GM12873 (cell line): ENCODE results near the gene ZNF770.

ENCODE experiments used
- TF ChIP-seq, protein P1 (sequence below): IDR thresholded peaks from 2 replicates; pipeline ENCODE4 v1.5.1; 2012; ENCODE audit warnings: low read depth, mild to moderate bottlenecking, moderate library complexity, low read length, control low read depth; ENCODE audit not compliant: insufficient read depth; ENCODE audit errors: missing control alignments

ZNF770 gene

DNA sequence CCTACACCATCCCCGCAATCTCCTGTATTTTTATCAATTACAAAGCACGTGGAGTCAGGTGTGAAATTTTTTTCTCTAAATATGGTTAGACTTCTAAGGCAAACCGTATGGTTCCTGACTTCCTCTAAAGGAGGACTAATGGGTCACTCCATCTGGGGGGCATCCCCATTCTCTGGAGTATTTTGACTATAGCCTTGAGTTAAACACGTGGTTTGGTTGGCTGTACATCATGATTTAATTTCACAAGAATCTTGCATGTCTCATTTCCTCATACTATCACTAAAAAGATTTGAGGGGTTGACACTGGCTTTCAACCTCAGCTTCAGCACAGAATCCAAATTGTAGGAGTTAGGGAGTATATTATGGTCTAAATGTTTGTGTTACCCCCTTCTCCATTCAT is 25.3 kb upstream of the ZNF770 start:
- TF ChIP-seq, protein P1, sequence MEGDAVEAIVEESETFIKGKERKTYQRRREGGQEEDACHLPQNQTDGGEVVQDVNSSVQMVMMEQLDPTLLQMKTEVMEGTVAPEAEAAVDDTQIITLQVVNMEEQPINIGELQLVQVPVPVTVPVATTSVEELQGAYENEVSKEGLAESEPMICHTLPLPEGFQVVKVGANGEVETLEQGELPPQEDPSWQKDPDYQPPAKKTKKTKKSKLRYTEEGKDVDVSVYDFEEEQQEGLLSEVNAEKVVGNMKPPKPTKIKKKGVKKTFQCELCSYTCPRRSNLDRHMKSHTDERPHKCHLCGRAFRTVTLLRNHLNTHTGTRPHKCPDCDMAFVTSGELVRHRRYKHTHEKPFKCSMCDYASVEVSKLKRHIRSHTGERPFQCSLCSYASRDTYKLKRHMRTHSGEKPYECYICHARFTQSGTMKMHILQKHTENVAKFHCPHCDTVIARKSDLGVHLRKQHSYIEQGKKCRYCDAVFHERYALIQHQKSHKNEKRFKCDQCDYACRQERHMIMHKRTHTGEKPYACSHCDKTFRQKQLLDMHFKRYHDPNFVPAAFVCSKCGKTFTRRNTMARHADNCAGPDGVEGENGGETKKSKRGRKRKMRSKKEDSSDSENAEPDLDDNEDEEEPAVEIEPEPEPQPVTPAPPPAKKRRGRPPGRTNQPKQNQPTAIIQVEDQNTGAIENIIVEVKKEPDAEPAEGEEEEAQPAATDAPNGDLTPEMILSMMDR, result no peak

DNA sequence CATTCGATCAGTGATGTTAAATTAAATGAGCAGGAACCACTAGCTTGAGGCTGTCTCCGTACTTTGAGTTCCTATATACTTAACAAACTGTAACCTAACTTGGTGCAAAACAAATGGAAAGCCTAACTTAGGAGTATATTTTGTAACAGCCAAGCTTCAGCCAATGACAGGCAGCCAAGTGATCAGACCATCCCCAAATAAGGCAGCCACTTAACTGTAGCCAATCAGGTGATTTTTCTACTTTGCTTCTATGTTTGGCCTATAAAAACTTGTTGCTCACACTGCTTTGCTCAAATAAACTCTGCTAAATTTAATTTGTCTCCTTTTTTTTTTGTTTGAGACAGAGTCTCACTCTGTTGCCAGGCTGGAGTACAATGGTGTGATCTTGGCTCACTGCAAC is 19.3 kb upstream of the ZNF770 start:
- TF ChIP-seq, protein P1, result no peak

DNA sequence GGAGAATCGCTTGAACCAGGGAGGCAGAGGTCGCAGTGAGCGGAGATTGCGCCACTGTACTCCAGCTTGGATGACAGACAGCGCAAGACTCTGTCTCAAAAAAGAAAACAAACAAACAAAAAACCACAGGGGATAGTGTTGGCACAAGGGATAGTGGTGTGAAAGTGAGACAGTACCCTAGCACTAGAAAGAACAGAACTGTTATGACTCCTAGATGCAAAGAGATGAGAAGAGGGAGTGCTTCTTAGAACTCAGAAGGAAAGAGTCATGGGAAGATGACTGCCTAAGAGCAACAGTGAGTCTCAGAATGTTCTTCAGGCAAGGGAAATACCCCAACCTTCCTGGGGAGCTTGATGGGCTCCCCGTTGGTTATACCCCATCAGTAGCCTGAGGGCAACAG is 17.8 kb upstream of the ZNF770 start:
- TF ChIP-seq, protein P1, result no peak

DNA sequence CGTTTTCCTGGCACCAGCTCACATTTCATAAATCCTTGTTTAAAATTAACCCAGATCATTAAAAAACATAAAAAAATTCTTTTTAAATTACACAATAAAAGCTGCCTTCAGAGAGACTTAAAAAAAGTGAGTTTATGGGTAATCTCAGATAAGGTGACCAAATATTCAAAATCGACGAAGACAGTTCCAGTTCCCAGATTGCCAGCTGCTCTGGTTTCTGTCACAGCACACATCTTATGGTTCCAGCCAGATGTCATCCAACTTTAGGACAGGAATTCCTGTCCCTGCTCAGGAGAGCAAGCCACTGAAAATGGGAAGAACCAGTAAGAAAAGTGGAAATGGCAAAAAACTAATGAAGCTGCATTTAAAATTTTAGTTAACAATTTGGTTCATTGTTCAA is 15.8 kb upstream of the ZNF770 start:
- TF ChIP-seq, protein P1, result no peak

DNA sequence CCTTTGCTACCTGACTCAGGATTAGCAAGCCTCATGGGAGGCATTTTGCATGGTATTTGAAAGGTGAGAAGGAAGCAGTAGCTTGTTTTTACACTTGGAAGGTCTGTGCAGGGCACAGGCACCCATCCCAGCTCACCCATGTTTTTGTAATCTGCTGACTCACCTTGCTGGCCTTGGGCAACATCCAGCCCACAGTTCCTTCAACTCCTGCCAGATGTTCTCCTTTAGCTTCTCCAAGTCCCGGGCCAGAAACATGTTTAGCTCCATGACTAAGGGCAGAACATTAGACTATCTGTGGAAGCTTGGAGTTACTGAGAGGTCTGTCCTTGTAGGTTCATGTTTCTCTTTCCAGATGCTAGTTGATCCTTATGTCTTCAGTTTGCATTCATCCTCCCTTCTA is 12.4 kb upstream of the ZNF770 start:
- TF ChIP-seq, protein P1, result no peak

DNA sequence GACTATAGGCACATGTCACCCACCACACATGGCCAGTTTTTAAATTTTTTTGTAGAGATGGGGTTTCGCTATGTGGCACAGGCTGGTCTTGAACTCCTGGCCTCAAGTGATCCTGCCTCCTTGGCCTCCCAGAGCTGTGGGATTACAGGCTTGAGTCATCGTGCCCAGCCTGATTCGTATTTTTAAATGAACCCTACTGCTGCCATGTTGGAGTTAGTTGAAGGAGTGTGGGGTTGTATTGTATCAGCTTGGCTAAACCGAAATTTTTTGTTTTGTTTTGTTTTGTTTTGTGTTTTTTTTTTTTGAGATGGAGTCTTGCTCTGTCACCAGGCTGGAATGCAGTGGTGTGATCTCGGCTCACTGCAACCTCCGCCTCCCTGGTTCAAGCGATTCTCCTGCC is 11.8 kb upstream of the ZNF770 start:
- TF ChIP-seq, protein P1, result no peak

DNA sequence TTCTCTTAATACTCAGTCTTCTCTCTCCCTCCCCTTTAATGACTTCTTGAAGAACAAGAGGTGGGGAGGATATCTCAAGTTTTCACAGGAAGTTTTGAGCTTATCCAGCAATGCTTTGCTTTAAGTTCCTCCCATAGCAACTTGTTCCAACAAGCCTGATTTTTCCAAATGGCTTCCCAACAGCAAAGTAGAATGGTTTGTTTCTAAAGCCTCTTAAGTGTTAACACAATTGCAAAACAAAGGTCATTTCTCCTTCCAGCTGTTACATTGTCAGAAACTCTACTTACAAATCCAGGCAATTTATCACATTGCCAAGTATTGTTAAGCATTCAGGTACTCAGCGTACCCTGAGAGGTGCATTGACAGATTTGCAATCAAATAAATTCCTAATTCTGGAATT is 6.8 kb upstream of the ZNF770 start:
- TF ChIP-seq, protein P1, result no peak
